A549 (cell line): ENCODE results near the gene BBS9. TPM values are rescaled to one million over a fixed set of nuclear protein-coding genes. Genes with fewer than 3 reads are reported as not detected.
A peak's percentile ranks its signal among the peaks of the same experiment; 100 is the strongest.

Source experiments
- ATAC-seq, 2 experiments: fragments of 200-7000 bp in 1 of 2; fragments of >200 bp in 1 of 2; cut with Nextera tagmentation in 1 of 2; cut with Tn5 transposase in 1 of 2; 3 replicates each; pipeline versions ENCODE4 v1.8.0 to v1.9.1; 2018 to 2020; ENCODE audit warnings: mild to moderate bottlenecking in 1 of 2, moderate library complexity in 1 of 2
- CTCF ChIA-PET: fragments of 300-600 bp; sonication (Branson Sonifier 250); formaldehyde crosslinking; extraction: SDS; loops from one replicate; lab custom pipeline; 2021; ENCODE audit warnings: antibody characterized with exemption, inconsistent platforms; lab: Yijun Ruan, JAX
- POLR2A ChIA-PET: fragments of 350-600 bp; formaldehyde crosslinking; extraction: SDS; loops from one replicate; lab custom pipeline; 2021; ENCODE audit warnings: antibody characterized with exemption, inconsistent platforms; lab: Yijun Ruan, JAX
- DNase-seq, 2 experiments: peaks; one replicate each; pipeline versions ENCODE4 v3.0.0 to v3.0.0-alpha.2; 2011 to 2016; ENCODE audit warnings: low read depth in 1 of 2, low spot score in 1 of 2
- FAIRE-seq: peaks from 2 replicates; lab custom pipeline; 2011; peaks lifted over from hg19 to GRCh38; lab: Jason Lieb, UNC
- H3K27ac ChIP-seq, 2 experiments: fragments of >200 bp; sonication (Bioruptor Twin); formaldehyde crosslinking; 3 replicates each; pipeline ENCODE4 v1.5.1; 2016 to 2017
- H3K4me1 ChIP-seq: fragments of >200 bp; sonication (Bioruptor Twin); formaldehyde crosslinking; 3 replicates; pipeline ENCODE4 v1.6.1; 2016
- H3K4me2 ChIP-seq: fragments of >200 bp; sonication (Bioruptor Twin); formaldehyde crosslinking; 3 replicates; pipeline ENCODE4 v1.6.1; 2016
- H3K4me3 ChIP-seq: fragments of >200 bp; sonication (Bioruptor Twin); formaldehyde crosslinking; 3 replicates; pipeline ENCODE4 v1.5.1; 2016
- H3K9me3 ChIP-seq: fragments of >200 bp; sonication (Bioruptor Twin); formaldehyde crosslinking; 3 replicates; pipeline ENCODE4 v1.6.1; 2016
- BCL3 ChIP-seq: fragments of >200 bp; sonication (Bioruptor Twin); formaldehyde crosslinking; IDR thresholded peaks from 3 replicates; pipeline ENCODE4 v1.6.1; 2016
- EHF ChIP-seq: fragments of 250-450 bp; sonication (Bioruptor Pico); IDR thresholded peaks from 2 replicates; pipeline ENCODE4 v1.5.0; 2020; ENCODE audit warnings: mild to moderate bottlenecking
- FOSL2 ChIP-seq, 2 experiments: fragments of 450-650 bp in 1 of 2; fragments of >200 bp in 1 of 2; sonication (Bioruptor Twin) in 1 of 2; formaldehyde crosslinking; IDR thresholded peaks; 2 replicates each; pipeline versions ENCODE4 v1.5.0 to v1.6.1; 2016 to 2020; ENCODE audit warnings: mild to moderate bottlenecking in 1 of 2, moderate library complexity in 1 of 2
- FOXS1 ChIP-seq: fragments of 250-450 bp; sonication (Bioruptor Pico); IDR thresholded peaks from 2 replicates; pipeline ENCODE4 v1.5.0; 2020; ENCODE audit warnings: mild to moderate bottlenecking, moderate library complexity
- HMGXB4 ChIP-seq: fragments of 250-450 bp; sonication (Bioruptor Pico); IDR thresholded peaks from 2 replicates; pipeline ENCODE4 v1.5.0; 2021; ENCODE audit warnings: mild to moderate bottlenecking, moderate library complexity, borderline replicate concordance
- HOXB13 ChIP-seq: fragments of 250-450 bp; sonication (Bioruptor Pico); IDR thresholded peaks from 2 replicates; pipeline ENCODE4 v1.5.0; 2020; ENCODE audit warnings: low read depth, mild to moderate bottlenecking, moderate library complexity
- JUN ChIP-seq, 2 experiments: fragments of >200 bp; sonication (Bioruptor Twin); formaldehyde crosslinking; IDR thresholded peaks; 2 replicates in 1 of 2; 3 replicates in 1 of 2; pipeline ENCODE4 v1.6.1; 2016 to 2017
- JUNB ChIP-seq: fragments of >200 bp; sonication (Bioruptor Twin); formaldehyde crosslinking; IDR thresholded peaks from 2 replicates; pipeline ENCODE4 v1.6.1; 2016
- KDM5A ChIP-seq: fragments of 200-600 bp; sonication (generic); IDR thresholded peaks from 2 replicates; pipeline ENCODE4 v1.6.1; 2016; ENCODE audit warnings: antibody characterized with exemption, mild to moderate bottlenecking
- MAFK ChIP-seq: fragments of 450-650 bp; IDR thresholded peaks from 2 replicates; pipeline ENCODE4 v1.6.1; 2014; ENCODE audit not compliant: partially characterized antibody
- NFE2L2 ChIP-seq: fragments of 150-350 bp; conservative IDR thresholded peaks from 2 replicates; pipeline ENCODE4 v1.6.1; 2014; ENCODE audit warnings: low read length
- PBX3 ChIP-seq: IDR thresholded peaks from 2 replicates; pipeline ENCODE4 v1.6.1; 2012
- RAD21 ChIP-seq, 2 experiments: fragments of >200 bp in 1 of 2; sonication (Bioruptor Twin) in 1 of 2; formaldehyde crosslinking in 1 of 2; IDR thresholded peaks in 1 of 2; conservative IDR thresholded peaks in 1 of 2; 2 replicates in 1 of 2; 3 replicates in 1 of 2; pipeline ENCODE4 v1.6.1; 2012 to 2018; ENCODE audit warnings: inconsistent platforms in 1 of 2
- RARB ChIP-seq: fragments of 250-450 bp; sonication (Bioruptor Pico); IDR thresholded peaks from 2 replicates; pipeline ENCODE4 v1.8.0; 2021; ENCODE audit warnings: mild to moderate bottlenecking, moderate library complexity
- RNF2 ChIP-seq: fragments of 200-600 bp; sonication (generic); IDR thresholded peaks from 2 replicates; pipeline ENCODE4 v1.6.1; 2016; ENCODE audit warnings: low read depth, mild to moderate bottlenecking, antibody characterized with exemption, moderate library complexity, borderline replicate concordance
- SREBF2 ChIP-seq: fragments of 450-650 bp; IDR thresholded peaks from 2 replicates; pipeline ENCODE4 v1.6.1; 2014; ENCODE audit warnings: mild to moderate bottlenecking, moderate library complexity
- ZFP36 ChIP-seq: fragments of 450-650 bp; IDR thresholded peaks from 2 replicates; pipeline ENCODE4 v1.6.1; 2014; ENCODE audit warnings: borderline replicate concordance; ENCODE audit not compliant: partially characterized antibody
- WGBS: methylation state at CpG from one replicate; pipeline ENCODE4 v1.1.6; 2017; ENCODE audit errors: missing lambda C conversion rate; 5-methylcytosine and 5-hydroxymethylcytosine counted together
- polyA plus RNA-seq, 4 experiments: library from polyadenylated mRNA; depleted of rRNA in 3 of 4; stranded (reverse); fragments of >200 nt; fragmentation: RNase III in 1 of 4; extraction: RNeasy Plus Mini Kit Qiagen cat#74134 plus additional on column Dnase treatment in 1 of 4; gene quantifications; 2 replicates in 3 of 4; 3 replicates in 1 of 4; pipeline ENCODE4 v1.2.3, GENCODE V29; 2011 to 2017

BBS9 gene
- polyA plus RNA-seq, 2 of the 4 experiments (the other 2 are of a cell fraction), result 8.3 to 9.1 TPM

- H3K4me1 ChIP-seq, result peaks cover 6% of the 10 kb centered on the region; the same call in 1 of the 3 replicates
- WGBS, result 90% methylated on average over 1 of the region's 1 CpG
- ChIA-PET POLR2A (no interaction called here), CTCF (no interaction called here)
- no peak overlapping the region for H3K4me3 ChIP-seq
- H3K27ac ChIP-seq, result peak overlapping the region in 1 of 2 experiments; percentile 58; a peak in 2 of 6 replicates
- DNase-seq (peak in 1 of 2 experiments; percentile 1), FAIRE-seq (no peak)
- H3K4me2 ChIP-seq, result peak overlapping the region; percentile 8; the same call in 1 of the 3 replicates
- H3K9me3 ChIP-seq, result no peaks in the 10 kb centered on the region; the same call in 2 of the 3 replicates
- TF ChIP-seq FOXS1 (CRISPR knock-in tag), result no peak
- TF ChIP-seq HMGXB4 (CRISPR knock-in tag), result no peak
- no peak for TF ChIP-seq SREBF2
- TF ChIP-seq JUN (IDR thresholded peaks at IDR 0.05), result no peak
- peak; percentile 94 for TF ChIP-seq MAFK
- TF ChIP-seq RNF2, result no peak
- TF ChIP-seq HOXB13 (CRISPR knock-in tag), result no peak
- no peak for TF ChIP-seq FOSL2 (IDR thresholded peaks at IDR 0.05)
- TF ChIP-seq FOSL2 (CRISPR knock-in tag; IDR thresholded peaks at IDR 0.05), result 0 out of 2 replicates have a peak, but pooled peaks have one; percentile 16
- peak; percentile 83 for TF ChIP-seq NFE2L2
- TF ChIP-seq JUNB, result no peak
- TF ChIP-seq, all 56 proteins: peak for 3
- ATAC-seq, result no peak
These were observed 323.6 kb downstream of the BBS9 start for GRCh38 chr7:33452805-33453502.

- H3K27ac ChIP-seq, result no peak overlapping the region
- WGBS, result 63% methylated on average over 6 of the region's 6 CpGs
- peaks cover 6% of the 10 kb centered on the region; the same call in 1 of the 3 replicates for H3K4me1 ChIP-seq
- DNase-seq (no peak), ATAC-seq (no peak), FAIRE-seq (no peak)
- CTCF ChIA-PET, result no interaction called here
- POLR2A ChIA-PET, result no interaction called here
- no peaks in the 10 kb centered on the region for H3K9me3 ChIP-seq
- no peak overlapping the region for H3K4me3 ChIP-seq
- TF ChIP-seq PBX3 (no peak), MAFK (no peak)
- TF ChIP-seq, all 56 proteins: peak for 0
- H3K4me2 ChIP-seq, result no peak overlapping the region
These were observed 327.7 kb downstream of the BBS9 start for GRCh38 chr7:33457039-33457438.

- no peak overlapping the region for H3K27ac ChIP-seq
- no peaks in the 10 kb centered on the region for H3K4me1 ChIP-seq
- CTCF ChIA-PET, result interaction anchor here (0.8 to 2.5 kb wide), 9 partner anchors 11 to 437 kb away, joined by 3 to 14 read pairs (median 5); no protein-coding TSS in a partner anchor
- no peak overlapping the region for H3K4me3 ChIP-seq
- TF ChIP-seq KDM5A (no peak), JUNB (no peak), RARB (CRISPR knock-in tag) (no peak), EHF (CRISPR knock-in tag) (no peak), ZFP36 (no peak), NFE2L2 (no peak), BCL3 (no peak), RAD21 (conservative IDR thresholded peaks at IDR 0.05 in 1 of 2, IDR thresholded peaks at IDR 0.05 in 1 of 2) (no peak)
- TF ChIP-seq, all 56 proteins: peak for 0
- H3K4me2 ChIP-seq, result no peak overlapping the region
- WGBS, result 14% methylated on average over 1 of the region's 1 CpG
- POLR2A ChIA-PET, result no interaction called here
- no peak for ATAC-seq
- no peak for DNase-seq
- no peak for FAIRE-seq
- H3K9me3 ChIP-seq, result no peaks in the 10 kb centered on the region
These were observed 329.2 kb downstream of the BBS9 start for GRCh38 chr7:33458581-33458980.
